ENCODE results near the gene SSR1.

DNA sequence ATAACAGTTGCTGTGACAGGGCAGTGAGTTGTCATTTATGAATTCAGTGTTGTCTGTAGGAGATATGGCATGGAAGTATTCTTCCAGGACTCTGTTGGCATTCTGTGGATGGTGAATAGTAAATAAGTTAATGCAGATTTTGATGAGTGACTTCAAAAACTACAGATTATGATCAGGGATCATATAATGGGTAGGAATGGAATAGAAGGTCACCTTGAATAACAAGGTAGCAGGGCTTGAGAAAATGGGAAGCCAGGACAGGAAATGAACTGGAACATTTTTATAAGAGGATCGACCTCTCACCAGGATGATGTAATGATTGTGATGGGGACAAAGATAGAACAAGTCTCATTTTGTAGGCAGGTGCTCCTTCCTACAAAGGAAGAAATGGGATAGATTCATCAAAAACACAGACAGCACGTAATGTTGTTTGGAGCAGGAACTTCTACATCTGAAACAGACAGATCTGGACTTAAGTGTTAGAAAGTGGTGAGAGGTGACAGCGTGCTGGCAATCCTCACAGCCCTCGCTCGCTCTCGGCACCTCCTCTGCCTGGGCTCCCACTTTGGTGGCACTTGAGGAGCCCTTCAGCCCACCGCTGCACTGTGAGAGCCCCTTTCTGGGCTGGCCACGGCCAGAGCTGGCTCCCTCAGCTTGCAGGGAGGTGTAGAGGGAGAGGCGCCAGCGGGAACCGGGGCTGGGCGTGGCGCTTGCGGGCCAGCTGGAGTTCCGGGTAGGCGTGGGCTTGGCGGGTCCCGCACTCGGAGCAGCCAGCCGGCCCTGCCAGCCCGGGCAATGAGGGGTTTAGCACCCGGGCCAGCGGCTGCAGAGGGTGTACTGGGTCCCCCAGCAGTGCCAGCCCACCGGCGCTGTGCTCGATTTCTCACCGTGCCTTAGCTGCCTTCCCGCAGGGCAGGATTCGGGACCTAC is 30.8 kb upstream of the SSR1 start:
- TF ChIP-seq, protein P1, sequence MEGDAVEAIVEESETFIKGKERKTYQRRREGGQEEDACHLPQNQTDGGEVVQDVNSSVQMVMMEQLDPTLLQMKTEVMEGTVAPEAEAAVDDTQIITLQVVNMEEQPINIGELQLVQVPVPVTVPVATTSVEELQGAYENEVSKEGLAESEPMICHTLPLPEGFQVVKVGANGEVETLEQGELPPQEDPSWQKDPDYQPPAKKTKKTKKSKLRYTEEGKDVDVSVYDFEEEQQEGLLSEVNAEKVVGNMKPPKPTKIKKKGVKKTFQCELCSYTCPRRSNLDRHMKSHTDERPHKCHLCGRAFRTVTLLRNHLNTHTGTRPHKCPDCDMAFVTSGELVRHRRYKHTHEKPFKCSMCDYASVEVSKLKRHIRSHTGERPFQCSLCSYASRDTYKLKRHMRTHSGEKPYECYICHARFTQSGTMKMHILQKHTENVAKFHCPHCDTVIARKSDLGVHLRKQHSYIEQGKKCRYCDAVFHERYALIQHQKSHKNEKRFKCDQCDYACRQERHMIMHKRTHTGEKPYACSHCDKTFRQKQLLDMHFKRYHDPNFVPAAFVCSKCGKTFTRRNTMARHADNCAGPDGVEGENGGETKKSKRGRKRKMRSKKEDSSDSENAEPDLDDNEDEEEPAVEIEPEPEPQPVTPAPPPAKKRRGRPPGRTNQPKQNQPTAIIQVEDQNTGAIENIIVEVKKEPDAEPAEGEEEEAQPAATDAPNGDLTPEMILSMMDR (IDR thresholded peaks at IDR 0.05): no peak
- no peak for TF ChIP-seq POLR2A (IDR thresholded peaks at IDR 0.05)

All from breast epithelium (tissue), 3 donors.